ENCODE results near the gene OR6X1. TPM values are rescaled to one million over a fixed set of nuclear protein-coding genes. Genes with fewer than 3 reads are reported as not detected.
A peak's percentile ranks its signal among the peaks of the same experiment; 100 is the strongest.

OR6X1 gene
- total and polyA plus RNA-seq, 3 experiments from 2014 or later, result not detected

DNA sequence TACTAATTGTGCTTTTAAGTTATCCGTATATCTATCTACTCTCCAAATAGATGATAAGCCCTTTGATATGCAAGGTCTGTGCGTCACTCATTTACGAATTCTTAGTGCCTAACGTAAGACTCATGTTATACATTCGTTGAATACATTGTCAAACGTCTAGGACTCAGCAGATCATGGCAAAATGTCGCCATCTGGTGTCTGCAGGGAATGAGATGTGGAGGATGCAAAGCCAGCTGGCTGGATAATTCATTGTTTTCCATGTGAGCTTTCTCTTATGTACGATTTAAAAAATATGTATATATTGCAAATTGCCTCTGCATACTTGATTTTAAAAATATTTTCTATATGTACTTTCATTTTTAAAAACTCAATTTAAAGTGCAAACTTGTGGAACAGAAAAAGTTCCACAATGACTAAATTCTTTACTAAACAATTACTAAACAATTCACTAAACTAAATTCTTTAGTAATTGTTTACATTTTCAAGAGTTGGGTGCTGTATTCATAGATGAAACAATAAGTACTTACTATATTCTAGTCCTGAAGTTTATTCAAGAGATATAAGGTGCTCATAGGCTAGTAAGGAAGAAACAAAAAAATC is 46.6 kb downstream of the OR6X1 start:
- no peak overlapping the region for H3K4me3 ChIP-seq (ENCODE audit: low read length)
- H3K4me1 ChIP-seq (ENCODE audit: insufficient read depth, low read length), result no peaks in the 10 kb centered on the region
- Mint-ChIP-seq H3K27me3 (peaks cover 15 to 22% of the 10 kb centered on the region in 2 donors), H3K4me1 (no peaks in the 10 kb centered on the region), H3K27ac (no peak overlapping the region), H3K36me3 (no peaks in the 10 kb centered on the region), H3K9me3 (no peaks in the 10 kb centered on the region), H3K4me3 (no peak overlapping the region)
- no peaks in the 10 kb centered on the region for H3K36me3 ChIP-seq (ENCODE audit: insufficient read depth, low read length)
- ChIA-PET POLR2A (no interaction called here), CTCF (interaction anchor here (0.8 to 3.2 kb wide), 6 partner anchors 9 to 127 kb away, joined by 3 to 14 read pairs (median 3); no protein-coding TSS in a partner anchor)
- no peaks in the 10 kb centered on the region for H3K9me3 ChIP-seq (ENCODE audit: low read length)
- no peak overlapping the region for H3K27ac ChIP-seq (ENCODE audit: low read depth, low read length)
- peak in 3 of 5 donors; percentile 11 to 57 (median 53) for DNase-seq
- no peaks in the 10 kb centered on the region for H3K27me3 ChIP-seq (ENCODE audit: insufficient read depth, low read length, poor library complexity, severe bottlenecking)

DNA sequence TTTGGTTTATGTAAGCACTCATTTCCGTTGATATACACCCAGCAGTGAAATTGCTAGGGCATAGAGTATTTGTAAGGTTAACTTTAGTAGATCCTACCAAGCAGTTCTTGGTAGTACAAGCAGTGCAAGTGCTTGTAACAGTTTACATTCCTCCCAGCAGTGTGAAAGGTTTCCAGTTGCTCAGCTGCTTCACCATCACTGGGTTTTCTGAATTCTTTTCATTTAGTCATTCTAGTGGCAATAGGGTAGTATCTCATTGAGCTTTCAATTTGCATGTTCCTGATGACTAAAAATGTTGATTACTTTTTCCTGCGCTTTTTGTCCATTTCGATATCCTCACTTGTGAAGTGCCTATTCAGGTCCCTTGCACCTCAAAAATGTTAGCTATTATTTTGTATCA is 47.1 kb downstream of the OR6X1 start:
- no peaks in the 10 kb centered on the region for H3K9me3 Mint-ChIP-seq
- H3K27me3 ChIP-seq (ENCODE audit: insufficient read depth, low read length, poor library complexity, severe bottlenecking), result no peaks in the 10 kb centered on the region
- H3K4me1 ChIP-seq (ENCODE audit: insufficient read depth, low read length), result no peaks in the 10 kb centered on the region
- no peak for DNase-seq
- no peaks in the 10 kb centered on the region for H3K36me3 Mint-ChIP-seq
- H3K27ac ChIP-seq (ENCODE audit: low read depth, low read length), result no peak overlapping the region
- H3K36me3 ChIP-seq (ENCODE audit: insufficient read depth, low read length), result no peaks in the 10 kb centered on the region
- H3K27ac Mint-ChIP-seq, result no peak overlapping the region
- H3K27me3 Mint-ChIP-seq, result peaks cover 17 to 21% of the 10 kb centered on the region in 2 donors
- no peak overlapping the region for H3K4me3 Mint-ChIP-seq
- H3K9me3 ChIP-seq (ENCODE audit: low read length), result no peaks in the 10 kb centered on the region
- ChIA-PET CTCF (interaction anchor here (0.9 to 3.2 kb wide), 3 partner anchors 9 to 127 kb away, joined by 3 to 14 read pairs (median 4); no protein-coding TSS in a partner anchor), POLR2A (no interaction called here)
- no peak overlapping the region for H3K4me3 ChIP-seq (ENCODE audit: low read length)
- no peaks in the 10 kb centered on the region for H3K4me1 Mint-ChIP-seq

DNA sequence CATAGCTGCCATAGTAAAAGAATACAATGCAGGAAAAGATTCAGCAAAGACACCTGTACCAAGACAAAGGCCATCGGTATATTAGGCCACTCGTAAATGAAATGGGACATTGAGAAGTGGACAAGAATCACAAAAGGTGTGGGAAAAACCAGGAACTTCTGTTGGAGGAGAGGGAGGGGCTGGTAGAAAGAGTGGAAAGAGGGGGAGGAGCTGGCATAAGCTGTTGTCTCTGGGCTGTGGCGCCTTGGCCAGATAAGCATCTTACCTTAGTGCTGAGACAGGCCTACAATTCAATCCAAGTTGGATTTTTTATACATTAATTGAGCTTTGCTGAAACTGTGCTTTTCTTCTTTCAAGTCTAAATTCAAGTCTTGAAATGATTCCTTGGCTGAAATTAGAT is 50.0 kb downstream of the OR6X1 start:
- no peaks in the 10 kb centered on the region for H3K27me3 ChIP-seq (ENCODE audit: insufficient read depth, low read length, poor library complexity, severe bottlenecking)
- ChIA-PET POLR2A (no interaction called here), CTCF (no interaction called here)
- Mint-ChIP-seq H3K4me3 (no peak overlapping the region), H3K36me3 (no peaks in the 10 kb centered on the region), H3K27me3 (peaks cover 12 to 28% of the 10 kb centered on the region in 2 donors), H3K4me1 (no peaks in the 10 kb centered on the region), H3K27ac (no peak overlapping the region), H3K9me3 (no peaks in the 10 kb centered on the region)
- no peak for DNase-seq
- H3K9me3 ChIP-seq (ENCODE audit: low read length), result no peaks in the 10 kb centered on the region
- no peak overlapping the region for H3K4me3 ChIP-seq (ENCODE audit: low read length)
- no peaks in the 10 kb centered on the region for H3K4me1 ChIP-seq (ENCODE audit: insufficient read depth, low read length)
- H3K36me3 ChIP-seq (ENCODE audit: insufficient read depth, low read length), result no peaks in the 10 kb centered on the region
- no peak overlapping the region for H3K27ac ChIP-seq (ENCODE audit: low read depth, low read length)

Other genes with a start within 250 kb of the OR6X1 start
- gene SCN3B, start 99.9 kb downstream of the OR6X1 start, total RNA-seq, result not detected
- 0.22 TPM for gene SCN3B, start 99.9 kb downstream of the OR6X1 start, polyA plus RNA-seq
- 10 to 100 TPM; 16.6 to 18.4 TPM for gene ZNF202, start 12.9 kb downstream of the OR6X1 start, total RNA-seq
- gene ZNF202, start 12.9 kb downstream of the OR6X1 start, polyA plus RNA-seq, result 9.7 TPM
- not detected for gene OR6M1, start 51.8 kb upstream of the OR6X1 start, total RNA-seq
- gene OR6M1, start 51.8 kb upstream of the OR6X1 start, polyA plus RNA-seq, result not detected
- gene TMEM225, start 131.2 kb upstream of the OR6X1 start, total RNA-seq, result not detected
- gene TMEM225, start 131.2 kb upstream of the OR6X1 start, polyA plus RNA-seq, result not detected
- not detected for gene OR8D4, start 147.6 kb upstream of the OR6X1 start, total RNA-seq
- not detected for gene OR8D4, start 147.6 kb upstream of the OR6X1 start, polyA plus RNA-seq
- gene OR4D5, start 185.1 kb upstream of the OR6X1 start, total RNA-seq, result not detected
- not detected for gene OR4D5, start 185.1 kb upstream of the OR6X1 start, polyA plus RNA-seq
- gene OR6T1, start 189.3 kb upstream of the OR6X1 start, total RNA-seq, result not detected
- not detected for gene OR6T1, start 189.3 kb upstream of the OR6X1 start, polyA plus RNA-seq
- gene OR10S1, start 223.3 kb upstream of the OR6X1 start, total RNA-seq, result not detected
- gene OR10S1, start 223.3 kb upstream of the OR6X1 start, polyA plus RNA-seq, result not detected
- not detected for gene OR10G6, start 240.6 kb upstream of the OR6X1 start, total RNA-seq
- gene OR10G6, start 240.6 kb upstream of the OR6X1 start, polyA plus RNA-seq, result not detected